ENCODE results near the gene PGM1.
"Not testable (repeated sequence)": the region's sequence is repeated elsewhere in the genome, so short reads cannot be mapped to it uniquely, and the experiment has no call there.

Gene PGM1

DNA sequence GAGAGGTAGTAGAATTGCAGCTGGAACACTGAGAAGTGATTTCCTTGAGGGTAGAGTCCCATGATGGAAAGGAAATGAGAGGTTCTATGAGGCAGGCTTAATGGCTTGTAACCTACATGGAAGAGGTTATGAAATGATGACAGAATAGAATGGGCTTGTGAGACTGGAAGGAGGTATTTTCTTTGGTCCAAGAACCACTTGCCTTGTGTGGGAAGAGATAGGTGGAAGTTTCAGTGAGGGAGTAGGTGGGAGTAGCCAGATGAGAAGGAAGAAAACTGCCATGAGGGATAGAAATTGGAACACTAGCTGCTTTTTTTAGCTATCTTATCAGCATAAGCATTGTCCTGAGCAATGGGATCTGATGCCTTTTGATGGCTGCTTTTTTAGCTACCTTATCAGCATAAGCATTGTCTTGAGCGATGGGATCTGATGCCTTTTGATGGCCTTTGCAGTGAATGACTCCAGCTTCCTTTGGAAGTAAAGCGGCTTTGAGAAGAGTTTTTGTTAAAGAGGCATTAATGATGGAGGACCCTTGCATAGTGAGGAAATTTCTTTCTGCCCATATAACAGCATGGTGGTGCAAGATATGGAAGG lies 18.9 kb upstream of the PGM1 start:
- H3K27me3 ChIP-seq (ENCODE audit: control insufficient read depth, insufficient read depth, low read length); H3K36me3 ChIP-seq (ENCODE audit: control insufficient read depth, insufficient read depth, low read length); H3K9ac ChIP-seq (ENCODE audit: low read length); H3K27ac ChIP-seq (ENCODE audit: low read depth, low read length); H3K4me3 ChIP-seq (ENCODE audit: low read length); H3K4me1 ChIP-seq (ENCODE audit: control insufficient read depth, insufficient read depth, low read length): not testable (repeated sequence)

DNA sequence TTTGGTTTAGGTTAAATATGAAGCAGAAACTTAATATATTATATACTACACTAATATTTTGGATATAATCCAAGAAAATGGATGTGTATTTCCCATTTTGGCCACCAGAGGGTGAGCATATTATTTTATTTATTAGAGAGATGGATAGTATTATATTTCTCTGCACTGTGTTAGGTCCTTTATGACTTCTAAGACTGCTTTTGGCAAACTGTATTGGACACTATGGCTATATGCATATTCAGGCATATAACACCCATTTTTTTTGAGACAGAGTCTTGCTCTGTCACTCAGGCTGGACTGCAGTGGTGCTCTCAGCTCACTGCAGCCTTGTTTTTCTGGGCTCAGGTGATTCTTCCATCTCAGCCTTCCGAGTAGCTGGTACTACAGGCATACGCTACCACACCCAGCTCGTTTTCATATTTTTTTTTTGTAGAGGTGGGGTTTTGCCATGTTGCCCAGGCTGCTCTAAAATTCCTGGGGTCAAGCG lies 17.8 kb upstream of the PGM1 start:
- H3K4me1 ChIP-seq (ENCODE audit: control insufficient read depth, insufficient read depth, low read length): no peaks in the 10 kb centered on the region

GRCh38 chr1:63586326-63586725 lies 6.9 kb upstream of the PGM1 start:
- not testable (repeated sequence) for H3K36me3 ChIP-seq (ENCODE audit: control insufficient read depth, insufficient read depth, low read length)

More for the DNA sequence above, 17.8 kb upstream of the PGM1 start:
- H3K27ac ChIP-seq (ENCODE audit: low read depth, low read length): no peak overlapping the region
- no peaks in the 10 kb centered on the region for H3K27me3 ChIP-seq (ENCODE audit: control insufficient read depth, insufficient read depth, low read length)
- H3K9ac ChIP-seq (ENCODE audit: low read length): no peak overlapping the region
- H3K4me3 ChIP-seq (ENCODE audit: low read length): no peak overlapping the region
- no peaks in the 10 kb centered on the region for H3K36me3 ChIP-seq (ENCODE audit: control insufficient read depth, insufficient read depth, low read length)

GRCh38 chr1:63590166-63590560 lies 3.0 kb upstream of the PGM1 start:
- Histone ChIP-seq H3K27me3 (ENCODE audit: control insufficient read depth, insufficient read depth, low read length) (no peaks in the 10 kb centered on the region), H3K9ac (ENCODE audit: low read length) (no peak overlapping the region), H3K27ac (ENCODE audit: low read depth, low read length) (no peak overlapping the region), H3K4me1 (ENCODE audit: control insufficient read depth, insufficient read depth, low read length) (no peaks in the 10 kb centered on the region), H3K4me3 (ENCODE audit: low read length) (no peak overlapping the region), H3K36me3 (ENCODE audit: control insufficient read depth, insufficient read depth, low read length) (no peaks in the 10 kb centered on the region)

More at GRCh38 chr1:63586326-63586725, 6.9 kb upstream of the PGM1 start:
- H3K27me3 ChIP-seq (ENCODE audit: control insufficient read depth, insufficient read depth, low read length); H3K27ac ChIP-seq (ENCODE audit: low read depth, low read length); H3K4me3 ChIP-seq (ENCODE audit: low read length); H3K9ac ChIP-seq (ENCODE audit: low read length); H3K4me1 ChIP-seq (ENCODE audit: control insufficient read depth, insufficient read depth, low read length): not testable (repeated sequence)

- Histone ChIP-seq H3K27ac (ENCODE audit: low read depth, low read length) (peak overlapping the region; percentile 78), H3K27me3 (ENCODE audit: control insufficient read depth, insufficient read depth, low read length) (no peaks in the 10 kb centered on the region), H3K9ac (ENCODE audit: low read length) (peak overlapping the region; percentile 86), H3K4me3 (ENCODE audit: low read length) (peak overlapping the region; percentile 94), H3K36me3 (ENCODE audit: control insufficient read depth, insufficient read depth, low read length) (no peaks in the 10 kb centered on the region), H3K4me1 (ENCODE audit: control insufficient read depth, insufficient read depth, low read length) (no peaks in the 10 kb centered on the region)
Observed at GRCh38 chr1:63592536-63593302, 492 bp upstream of the PGM1 start.

- Histone ChIP-seq H3K4me1 (ENCODE audit: control insufficient read depth, insufficient read depth, low read length) (no peaks in the 10 kb centered on the region), H3K9ac (ENCODE audit: low read length) (peak overlapping the region; percentile 86), H3K27me3 (ENCODE audit: control insufficient read depth, insufficient read depth, low read length) (no peaks in the 10 kb centered on the region), H3K27ac (ENCODE audit: low read depth, low read length) (peak overlapping the region; percentile 78), H3K36me3 (ENCODE audit: control insufficient read depth, insufficient read depth, low read length) (no peaks in the 10 kb centered on the region), H3K4me3 (ENCODE audit: low read length) (peak overlapping the region; percentile 94)
Observed at GRCh38 chr1:63593886-63594605, 835 bp downstream of the PGM1 start.

DNA sequence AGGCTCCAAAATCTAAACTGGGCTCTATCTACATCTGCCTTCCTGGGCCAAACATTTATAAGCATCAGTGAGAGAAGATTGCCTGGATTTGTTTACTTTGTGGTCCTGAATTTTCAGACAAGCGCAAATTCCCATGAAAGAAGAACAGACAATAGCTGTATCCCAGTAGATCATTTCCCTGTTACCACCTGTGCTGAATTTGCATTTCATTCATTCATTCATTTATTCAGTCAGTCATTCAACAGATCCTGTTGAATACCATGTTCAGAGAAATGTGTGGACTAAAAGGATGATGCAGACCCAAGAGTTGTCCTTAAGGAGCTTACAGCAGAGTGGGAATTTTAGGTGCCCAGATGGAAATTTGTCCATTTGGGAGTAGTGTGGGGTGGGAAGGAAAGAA lies 2.2 kb downstream of the PGM1 start:
- Histone ChIP-seq H3K4me1 (ENCODE audit: control insufficient read depth, insufficient read depth, low read length) (no peaks in the 10 kb centered on the region), H3K4me3 (ENCODE audit: low read length) (no peak overlapping the region), H3K36me3 (ENCODE audit: control insufficient read depth, insufficient read depth, low read length) (no peaks in the 10 kb centered on the region), H3K27me3 (ENCODE audit: control insufficient read depth, insufficient read depth, low read length) (no peaks in the 10 kb centered on the region), H3K27ac (ENCODE audit: low read depth, low read length) (no peak overlapping the region), H3K9ac (ENCODE audit: low read length) (no peak overlapping the region)

DNA sequence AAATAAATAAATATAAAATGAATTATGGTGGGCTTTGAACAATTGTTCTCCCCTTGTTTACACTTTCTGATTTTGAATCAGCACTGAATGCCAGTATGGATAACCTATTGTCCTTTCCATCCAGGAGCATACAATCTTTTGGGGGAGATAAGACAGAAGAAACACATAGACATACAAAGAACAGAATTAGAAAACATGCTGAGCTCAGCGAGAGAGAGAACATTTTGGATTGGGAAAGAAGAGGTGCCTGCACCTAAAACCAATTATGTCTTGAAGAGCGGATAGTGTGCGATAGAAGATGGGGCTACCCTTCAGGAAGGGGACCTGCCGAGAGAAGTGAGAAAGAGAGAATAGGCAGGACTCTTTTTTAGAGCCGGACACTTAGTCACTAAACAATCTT lies 6.6 kb downstream of the PGM1 start:
- no peak overlapping the region for H3K9ac ChIP-seq (ENCODE audit: low read length)
- H3K27ac ChIP-seq (ENCODE audit: low read depth, low read length): no peak overlapping the region
- no peak overlapping the region for H3K4me3 ChIP-seq (ENCODE audit: low read length)
- no peaks in the 10 kb centered on the region for H3K27me3 ChIP-seq (ENCODE audit: control insufficient read depth, insufficient read depth, low read length)
- no peaks in the 10 kb centered on the region for H3K4me1 ChIP-seq (ENCODE audit: control insufficient read depth, insufficient read depth, low read length)
- H3K36me3 ChIP-seq (ENCODE audit: control insufficient read depth, insufficient read depth, low read length): no peaks in the 10 kb centered on the region

GRCh38 chr1:63600248-63600647 lies 7.0 kb downstream of the PGM1 start:
- no peak overlapping the region for H3K9ac ChIP-seq (ENCODE audit: low read length)
- H3K36me3 ChIP-seq (ENCODE audit: control insufficient read depth, insufficient read depth, low read length): no peaks in the 10 kb centered on the region
- no peak overlapping the region for H3K27ac ChIP-seq (ENCODE audit: low read depth, low read length)
- H3K27me3 ChIP-seq (ENCODE audit: control insufficient read depth, insufficient read depth, low read length): no peaks in the 10 kb centered on the region
- H3K4me3 ChIP-seq (ENCODE audit: low read length): no peak overlapping the region
- no peaks in the 10 kb centered on the region for H3K4me1 ChIP-seq (ENCODE audit: control insufficient read depth, insufficient read depth, low read length)

- Histone ChIP-seq H3K27ac (ENCODE audit: low read depth, low read length) (no peak overlapping the region), H3K4me3 (ENCODE audit: low read length) (no peak overlapping the region), H3K4me1 (ENCODE audit: control insufficient read depth, insufficient read depth, low read length) (no peaks in the 10 kb centered on the region), H3K27me3 (ENCODE audit: control insufficient read depth, insufficient read depth, low read length) (no peaks in the 10 kb centered on the region), H3K36me3 (ENCODE audit: control insufficient read depth, insufficient read depth, low read length) (no peaks in the 10 kb centered on the region), H3K9ac (ENCODE audit: low read length) (no peak overlapping the region)
Observed at GRCh38 chr1:63601061-63601460, 7.8 kb downstream of the PGM1 start.

DNA sequence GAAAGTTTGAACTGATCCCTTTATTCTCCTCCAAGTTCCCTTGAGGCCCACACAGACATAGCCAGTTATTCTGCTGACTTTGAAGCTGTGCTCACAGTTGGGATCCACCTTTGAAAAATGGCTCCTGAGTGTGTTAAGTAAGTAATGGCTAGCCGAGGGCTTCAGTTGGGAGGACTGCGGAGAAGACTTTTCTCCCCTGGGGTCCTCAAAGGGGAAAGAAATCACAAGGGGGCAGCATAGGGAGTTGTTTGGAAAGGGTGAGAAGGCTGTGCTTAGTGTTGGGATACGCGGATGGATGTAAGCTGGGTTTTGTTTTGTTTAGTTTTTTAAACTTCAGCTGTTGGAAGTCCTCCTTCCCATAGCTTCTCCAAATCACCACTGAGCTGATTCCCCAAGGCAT lies 8.3 kb downstream of the PGM1 start:
- no peaks in the 10 kb centered on the region for H3K27me3 ChIP-seq (ENCODE audit: control insufficient read depth, insufficient read depth, low read length)
- no peak overlapping the region for H3K9ac ChIP-seq (ENCODE audit: low read length)
- H3K36me3 ChIP-seq (ENCODE audit: control insufficient read depth, insufficient read depth, low read length): no peaks in the 10 kb centered on the region
- H3K4me3 ChIP-seq (ENCODE audit: low read length): no peak overlapping the region
- H3K4me1 ChIP-seq (ENCODE audit: control insufficient read depth, insufficient read depth, low read length): no peaks in the 10 kb centered on the region
- H3K27ac ChIP-seq (ENCODE audit: low read depth, low read length): no peak overlapping the region

DNA sequence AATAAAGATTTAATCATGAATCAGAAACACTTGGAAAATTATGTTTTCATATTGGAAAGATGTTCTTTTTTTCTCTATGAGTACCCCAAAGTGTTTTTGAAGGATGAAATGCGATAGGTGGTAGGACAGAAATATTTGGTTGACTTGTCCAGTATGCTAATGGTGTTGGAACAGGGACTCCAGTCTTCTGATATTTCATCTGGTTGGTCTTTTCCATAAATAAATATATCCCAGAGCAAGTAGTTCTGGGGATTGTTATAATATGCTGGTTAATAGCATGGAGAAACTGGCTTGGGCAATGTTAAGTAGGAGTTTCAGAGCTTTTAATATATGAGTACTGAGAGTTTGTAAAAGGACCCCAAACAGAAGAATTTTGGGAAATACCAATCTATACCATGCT lies 8.7 kb downstream of the PGM1 start:
- H3K4me3 ChIP-seq (ENCODE audit: low read length): no peak overlapping the region
- H3K27me3 ChIP-seq (ENCODE audit: control insufficient read depth, insufficient read depth, low read length): no peaks in the 10 kb centered on the region
- H3K27ac ChIP-seq (ENCODE audit: low read depth, low read length): no peak overlapping the region
- no peak overlapping the region for H3K9ac ChIP-seq (ENCODE audit: low read length)
- H3K4me1 ChIP-seq (ENCODE audit: control insufficient read depth, insufficient read depth, low read length): no peaks in the 10 kb centered on the region
- no peaks in the 10 kb centered on the region for H3K36me3 ChIP-seq (ENCODE audit: control insufficient read depth, insufficient read depth, low read length)

Measured in rectal smooth muscle tissue (tissue), 1 donor.